Activated T-helper 9 cell treated with anti-CD3 and anti-CD28 coated beads, Interleukin-2, amount 50 U/mL, for 16 hours (primary cell): ENCODE measurements around the gene MASP2.
"Not testable (repeated sequence)": the region's sequence is repeated elsewhere in the genome, so short reads cannot be mapped to it uniquely, and the experiment has no call there.

ENCODE experiments used
- DNase-seq: peaks from one replicate; pipeline ENCODE4 v3.0.0-alpha.2; 2020; ENCODE audit warnings: low read depth

Gene MASP2

GRCh38 chr1:11046625-11047365, at the start of gene MASP2:
MASP2 (minus strand) TSS chr1:11047239; CDS start chr1:11047207, 32 bp downstream.
- no peak for DNase-seq

DNA sequence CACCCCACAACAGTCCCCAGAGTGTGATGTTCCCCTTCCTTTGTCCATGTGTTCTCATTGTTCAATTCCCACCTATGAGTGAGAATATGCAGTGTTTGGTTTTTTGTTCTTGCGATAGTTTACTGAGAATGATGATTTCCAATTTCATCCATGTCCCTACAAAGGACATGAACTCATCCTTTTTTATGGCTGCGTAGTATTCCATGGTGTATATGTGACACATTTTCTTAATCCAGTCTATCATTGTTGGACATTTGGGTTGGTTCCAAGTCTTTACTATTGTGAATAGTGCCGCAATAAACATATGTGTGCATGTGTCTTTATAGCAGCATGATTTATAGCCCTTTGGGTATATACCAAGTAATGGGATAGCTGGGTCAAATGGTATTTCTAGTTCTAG, 36.7 kb upstream of the MASP2 start:
- DNase-seq, result not testable (repeated sequence)

GRCh38 chr1:11080931-11081330, 33.9 kb upstream of the MASP2 start:
- no peak for DNase-seq

DNA sequence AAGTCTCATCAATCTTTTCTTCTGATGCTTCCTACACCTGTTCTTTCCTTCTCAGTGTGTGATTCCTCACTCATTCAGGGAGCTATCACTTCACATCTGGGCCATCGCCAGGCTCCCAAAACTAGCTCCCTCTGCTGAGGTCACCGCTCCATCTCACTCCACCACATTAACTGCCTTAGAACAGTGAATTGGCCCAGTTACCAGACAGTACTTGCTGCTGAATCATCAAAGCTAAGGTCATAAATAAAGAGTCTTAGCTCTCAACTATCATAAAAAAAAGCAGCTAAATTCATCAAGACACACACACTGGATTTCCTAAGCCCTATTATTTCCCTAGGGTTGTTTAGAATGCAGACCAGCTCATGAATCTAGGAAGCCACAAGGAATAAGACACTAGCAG, 31.6 kb upstream of the MASP2 start:
- DNase-seq, result no peak

GRCh38 chr1:11073398-11073797, 26.4 kb upstream of the MASP2 start:
- DNase-seq, result not testable (repeated sequence)

GRCh38 chr1:11072216-11072917, 25.3 kb upstream of the MASP2 start:
- no peak for DNase-seq

DNA sequence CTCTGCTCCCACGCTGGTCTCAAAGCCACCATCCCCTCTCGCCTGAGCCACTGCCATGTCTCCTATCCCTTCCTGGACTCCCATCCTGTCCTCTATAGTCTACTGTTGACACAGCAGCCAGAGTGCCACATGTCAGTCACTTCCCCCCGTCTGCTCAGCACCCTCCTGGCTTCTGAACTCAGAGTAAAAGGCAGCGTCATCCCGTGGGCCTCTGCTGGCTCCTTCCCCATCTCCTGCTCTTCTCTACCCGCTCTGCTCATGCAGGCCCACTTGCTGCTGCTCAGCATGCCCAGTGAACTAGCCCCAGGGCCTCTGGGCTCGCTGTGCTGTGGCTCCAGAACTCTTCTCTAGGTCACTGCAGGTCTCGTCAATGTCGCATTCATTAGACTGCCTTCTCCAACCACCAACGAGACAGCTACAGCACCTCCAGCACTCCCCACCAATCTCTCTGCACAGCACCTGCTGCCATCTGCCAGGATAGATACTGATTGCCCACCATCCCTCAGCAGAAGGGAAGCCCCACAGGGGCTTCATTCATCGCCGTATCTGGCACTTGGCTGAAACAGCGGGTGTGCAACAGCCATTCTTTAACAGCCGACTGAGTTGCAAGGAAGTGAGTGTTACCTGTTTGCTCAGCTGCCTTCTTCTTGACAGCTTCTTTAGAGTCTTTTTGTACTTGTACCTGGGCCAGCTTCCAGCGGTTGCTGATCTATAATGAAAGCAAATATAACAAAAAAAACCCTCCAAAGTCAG, 24.6 kb upstream of the MASP2 start:
- no peak for DNase-seq

- no peak for DNase-seq
These were observed 23.8 kb upstream of the MASP2 start for GRCh38 chr1:11070876-11071275.

DNA sequence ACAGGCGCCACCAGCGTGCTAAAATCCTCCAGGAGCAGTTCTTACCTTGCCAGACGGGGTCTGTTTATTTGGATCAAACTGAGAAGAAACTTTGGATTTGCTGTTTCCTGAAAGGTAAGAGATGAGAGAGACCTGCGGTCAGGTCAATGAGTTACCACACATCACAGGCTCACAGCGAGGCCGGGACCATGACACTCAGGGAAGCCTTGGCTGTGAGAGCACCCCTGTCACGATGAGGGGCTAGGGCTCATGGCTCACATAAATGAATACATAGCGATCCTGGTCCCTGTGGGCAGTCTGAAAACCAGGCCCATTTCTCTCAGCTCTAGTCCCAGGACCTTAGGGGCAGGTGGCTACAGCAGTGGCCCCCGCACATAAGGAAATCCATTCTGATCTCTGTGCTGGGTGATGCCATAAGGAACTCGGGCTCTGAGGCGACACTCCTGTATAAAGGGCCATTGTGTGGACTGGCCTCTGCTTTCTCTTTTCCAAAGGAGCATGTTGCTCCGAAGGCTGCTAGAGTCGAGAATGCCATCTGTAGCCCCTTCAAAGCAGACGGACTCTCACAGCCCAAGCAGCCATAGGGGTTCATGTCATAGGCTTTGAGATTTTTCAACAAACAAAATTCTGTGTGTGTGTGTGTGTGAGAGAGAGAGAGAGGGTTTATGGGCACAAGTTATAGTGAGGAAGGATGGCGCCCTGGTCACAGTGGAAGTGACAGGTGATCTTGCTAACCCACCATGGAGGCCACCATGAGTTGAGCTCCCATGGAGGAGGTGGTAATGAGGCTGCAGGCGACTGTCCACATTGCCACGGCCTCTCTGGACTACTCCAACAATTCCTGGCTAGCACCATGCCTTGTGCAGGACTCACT, 21.8 kb upstream of the MASP2 start:
- DNase-seq, result no peak

DNA sequence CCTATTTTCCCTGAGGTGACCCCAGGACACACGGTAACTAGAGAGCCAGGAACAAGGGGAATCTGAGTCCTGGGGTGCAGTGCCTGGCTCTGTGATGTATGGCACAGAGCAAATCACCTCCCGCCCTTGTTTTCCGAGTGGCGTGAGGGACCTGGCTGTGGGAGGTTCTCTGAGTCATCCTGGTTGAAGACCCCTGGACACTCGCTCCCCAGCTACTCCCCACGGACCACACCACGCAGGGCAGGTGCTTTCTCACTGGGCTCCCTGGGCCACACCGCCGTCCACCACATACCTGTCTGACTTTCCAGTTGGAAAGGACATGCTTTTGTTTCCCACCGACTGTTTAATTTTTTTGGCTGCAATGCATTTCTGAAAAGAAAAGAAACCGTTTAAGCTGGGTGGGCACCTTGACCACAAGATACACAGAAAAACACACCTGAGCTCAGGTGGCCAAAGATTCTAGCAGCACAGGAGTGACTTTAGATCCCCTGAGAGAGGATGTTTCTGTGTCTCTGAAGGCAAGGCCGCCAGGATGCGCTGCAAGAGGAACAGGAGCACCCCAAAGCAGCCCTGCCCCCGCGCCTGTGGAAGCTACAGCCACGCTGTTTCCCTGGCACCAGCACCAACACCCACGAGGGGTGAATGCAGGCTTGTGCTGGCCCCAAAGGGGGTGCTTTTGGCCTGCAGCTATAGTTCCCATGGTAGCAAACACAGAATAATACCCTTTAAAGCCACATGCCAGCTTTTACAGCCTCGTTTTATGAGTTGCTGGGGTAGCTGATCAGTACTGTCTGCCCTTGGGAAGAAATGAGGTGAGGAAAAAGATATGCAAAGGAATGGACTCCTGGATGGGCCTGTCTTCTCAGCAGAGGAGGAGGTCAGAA, 20.9 kb upstream of the MASP2 start:
- no peak for DNase-seq

GRCh38 chr1:11065796-11066195, 18.8 kb upstream of the MASP2 start:
- no peak for DNase-seq

GRCh38 chr1:11064942-11065341, 17.9 kb upstream of the MASP2 start:
- no peak for DNase-seq

- DNase-seq, result not testable (repeated sequence)
These were observed 17.0 kb upstream of the MASP2 start for GRCh38 chr1:11063937-11064537.

- no peak for DNase-seq
These were observed 15.9 kb upstream of the MASP2 start for GRCh38 chr1:11062965-11063401.

DNA sequence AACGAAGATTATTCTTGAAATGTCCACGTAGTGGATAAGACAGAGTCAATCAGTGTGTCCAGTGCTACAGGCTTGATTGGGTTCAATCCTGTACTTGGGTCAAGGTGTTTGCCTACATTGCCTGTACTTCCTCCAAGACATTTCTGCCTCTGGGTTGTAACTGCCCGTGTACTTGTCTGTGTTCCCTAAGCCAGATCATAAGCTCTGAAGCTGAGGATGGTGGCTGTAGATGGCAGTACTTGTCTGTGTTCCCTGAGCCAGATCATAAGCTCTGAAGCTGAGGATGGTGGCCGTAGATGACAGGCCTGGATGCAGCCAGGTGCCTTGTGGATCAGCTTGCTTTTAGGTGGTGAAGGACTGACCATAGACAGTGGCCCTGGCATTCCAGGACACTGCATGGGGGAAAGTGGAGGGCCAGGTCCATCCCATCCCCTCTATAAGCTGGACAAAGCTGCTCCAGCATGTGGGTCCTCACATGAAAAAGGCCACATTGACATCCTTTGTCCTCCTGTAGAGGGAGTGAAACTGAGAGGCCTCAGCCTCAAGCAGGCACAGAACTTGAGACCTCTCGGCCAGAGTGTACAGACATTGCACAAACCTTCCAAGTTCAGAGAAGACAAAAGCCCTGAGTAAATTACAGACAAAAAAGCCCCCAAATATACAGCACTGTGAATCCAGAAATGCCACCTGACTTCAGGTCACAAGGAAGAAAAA, 14.8 kb upstream of the MASP2 start:
- DNase-seq, result no peak

DNA sequence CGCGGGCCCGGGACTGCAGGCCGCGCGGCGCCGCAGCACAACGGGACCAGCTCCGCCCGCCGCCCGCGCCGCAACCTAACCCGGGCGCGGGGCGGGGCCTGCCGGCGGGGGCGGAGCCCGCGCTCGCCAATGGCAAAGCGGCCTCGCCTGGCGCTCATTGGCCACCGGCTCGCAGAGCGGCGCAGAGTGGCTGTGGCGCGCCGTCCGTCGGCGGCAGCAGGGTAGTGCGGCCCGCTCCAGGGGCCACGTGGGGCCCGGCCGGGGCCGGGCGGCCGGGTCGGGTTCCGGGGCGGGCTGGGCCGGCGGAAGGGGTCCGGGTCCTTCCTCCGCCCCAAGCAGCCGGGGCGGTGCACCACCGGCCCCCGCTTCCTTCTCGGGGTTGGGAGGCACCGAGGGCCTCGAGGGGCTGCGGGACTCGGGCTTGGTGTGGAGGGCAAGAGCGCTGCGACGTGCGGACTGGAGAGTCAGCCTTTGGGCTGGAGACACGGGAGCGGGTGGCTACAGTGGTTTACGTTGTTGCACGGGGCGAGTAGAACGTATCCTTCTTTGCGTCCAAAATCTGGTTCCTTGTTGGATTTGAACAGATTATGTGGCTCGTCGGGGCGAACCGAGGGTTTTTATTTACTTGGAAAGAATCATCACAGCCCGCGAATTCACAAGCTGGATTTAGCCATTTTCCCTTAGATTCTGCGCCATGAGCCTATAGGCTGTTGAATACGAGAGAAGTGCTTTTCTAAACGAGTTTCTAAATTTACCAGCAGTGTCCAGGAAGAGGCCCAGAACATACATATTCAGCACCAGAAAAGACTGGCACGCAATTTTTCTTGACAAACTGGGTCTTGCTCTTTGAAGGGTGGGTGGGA, 13.2 kb upstream of the MASP2 start, which contains the start of gene SRM:
Gene SRM, minus strand, starts transcription at position 51 of the 863 bp plus-strand sequence. CDS start 75 bp downstream, outside the sequence.
- DNase-seq, result peak; percentile 88

DNA sequence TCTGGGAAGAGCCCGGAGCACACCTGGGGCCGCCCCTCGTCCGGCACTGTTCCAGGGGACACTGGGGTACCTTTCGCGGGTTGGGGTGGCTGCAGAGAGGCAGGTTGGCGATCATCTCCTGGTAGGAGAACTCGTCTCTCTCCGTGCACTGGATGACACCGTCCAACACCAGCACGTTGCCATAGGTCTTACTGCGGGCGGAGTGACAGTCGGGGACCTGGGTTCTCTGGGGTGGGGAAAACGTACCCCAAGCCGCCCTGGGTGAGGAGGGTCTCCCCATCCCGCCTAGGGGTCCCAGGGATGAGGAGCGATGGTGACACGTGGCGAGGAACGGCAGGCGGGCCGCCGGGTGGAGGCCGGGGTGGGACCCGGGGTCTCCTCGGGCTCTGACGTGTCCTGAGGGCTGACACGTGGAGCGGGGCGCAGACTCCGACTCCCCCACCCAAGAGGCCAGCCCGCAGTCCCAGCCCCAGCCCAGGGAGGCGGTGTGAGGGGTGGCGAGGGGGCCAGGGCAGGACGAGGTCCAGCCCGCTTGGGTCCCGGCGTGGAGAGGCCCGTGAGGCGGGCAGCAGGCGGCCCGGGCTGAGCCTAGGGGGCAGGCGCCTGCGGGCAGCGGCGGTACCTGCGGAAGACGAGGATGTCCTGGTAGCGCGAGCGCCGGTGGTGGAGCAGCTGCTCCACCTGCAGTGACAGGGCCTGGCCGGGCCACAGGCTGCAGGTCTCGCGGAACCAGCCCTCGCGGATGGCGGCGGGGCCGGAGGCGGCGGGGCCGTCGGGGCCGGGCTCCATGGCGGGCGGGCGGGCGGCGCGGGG, 12.3 kb upstream of the MASP2 start:
- peak; percentile 23 for DNase-seq
